PFSK-1 (cell line): ENCODE results near the gene TMEM109.

Experiments
- FOXP2 ChIP-seq: optimal IDR thresholded peaks from 2 replicates; pipeline ENCODE3; 2011; ENCODE audit warnings: borderline replicate concordance, control low read depth, inconsistent platforms; ENCODE audit not compliant: insufficient read depth; ENCODE audit errors: extremely low read length, extremely low read depth
- POLR2AphosphoS5 ChIP-seq: IDR thresholded peaks from 2 replicates; pipeline ENCODE4 v1.6.1; 2012; ENCODE audit warnings: low read depth, mild to moderate bottlenecking, control low read depth, low read length, moderate library complexity
- SIN3A ChIP-seq: IDR thresholded peaks from 2 replicates; pipeline ENCODE4 v1.6.1; 2012; ENCODE audit warnings: mild to moderate bottlenecking, low read length, moderate library complexity, borderline replicate concordance; ENCODE audit not compliant: insufficient read depth
- TF ChIP-seq, protein P1 (sequence below), 2 experiments: IDR thresholded peaks; 2 replicates each; pipeline versions ENCODE4 v1.6.1 to v1.8.0; 2011 to 2012; ENCODE audit warnings: low read depth in 2 of 2, low read length in 2 of 2, control low read depth in 1 of 2, inconsistent platforms in 1 of 2, mild to moderate bottlenecking in 1 of 2, moderate library complexity in 1 of 2; ENCODE audit not compliant: insufficient read depth in 1 of 2

- TF ChIP-seq, protein P1, sequence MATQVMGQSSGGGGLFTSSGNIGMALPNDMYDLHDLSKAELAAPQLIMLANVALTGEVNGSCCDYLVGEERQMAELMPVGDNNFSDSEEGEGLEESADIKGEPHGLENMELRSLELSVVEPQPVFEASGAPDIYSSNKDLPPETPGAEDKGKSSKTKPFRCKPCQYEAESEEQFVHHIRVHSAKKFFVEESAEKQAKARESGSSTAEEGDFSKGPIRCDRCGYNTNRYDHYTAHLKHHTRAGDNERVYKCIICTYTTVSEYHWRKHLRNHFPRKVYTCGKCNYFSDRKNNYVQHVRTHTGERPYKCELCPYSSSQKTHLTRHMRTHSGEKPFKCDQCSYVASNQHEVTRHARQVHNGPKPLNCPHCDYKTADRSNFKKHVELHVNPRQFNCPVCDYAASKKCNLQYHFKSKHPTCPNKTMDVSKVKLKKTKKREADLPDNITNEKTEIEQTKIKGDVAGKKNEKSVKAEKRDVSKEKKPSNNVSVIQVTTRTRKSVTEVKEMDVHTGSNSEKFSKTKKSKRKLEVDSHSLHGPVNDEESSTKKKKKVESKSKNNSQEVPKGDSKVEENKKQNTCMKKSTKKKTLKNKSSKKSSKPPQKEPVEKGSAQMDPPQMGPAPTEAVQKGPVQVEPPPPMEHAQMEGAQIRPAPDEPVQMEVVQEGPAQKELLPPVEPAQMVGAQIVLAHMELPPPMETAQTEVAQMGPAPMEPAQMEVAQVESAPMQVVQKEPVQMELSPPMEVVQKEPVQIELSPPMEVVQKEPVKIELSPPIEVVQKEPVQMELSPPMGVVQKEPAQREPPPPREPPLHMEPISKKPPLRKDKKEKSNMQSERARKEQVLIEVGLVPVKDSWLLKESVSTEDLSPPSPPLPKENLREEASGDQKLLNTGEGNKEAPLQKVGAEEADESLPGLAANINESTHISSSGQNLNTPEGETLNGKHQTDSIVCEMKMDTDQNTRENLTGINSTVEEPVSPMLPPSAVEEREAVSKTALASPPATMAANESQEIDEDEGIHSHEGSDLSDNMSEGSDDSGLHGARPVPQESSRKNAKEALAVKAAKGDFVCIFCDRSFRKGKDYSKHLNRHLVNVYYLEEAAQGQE (IDR thresholded peaks at IDR 0.05; ENCODE audit: insufficient read depth in 1 of 2, low read depth in 2 of 2, low read length in 2 of 2), result no peak
- TF ChIP-seq POLR2AphosphoS5 (no peak), SIN3A (no peak), FOXP2 (no peak)
Observed at GRCh38 chr11:60891103-60891741, 22.7 kb upstream of the TMEM109 start.
